K562 (cell line): ENCODE results near the gene ENO3. TPM values are rescaled to one million over a fixed set of nuclear protein-coding genes. Genes with fewer than 3 reads are reported as not detected.

ENCODE experiments used
- ATAC-seq: fragments of 200-7000 bp; cut with Tn5 transposase; 3 replicates; pipeline ENCODE4 v1.9.1; 2020; ENCODE audit warnings: moderate library complexity
- BruUV-seq: library from RNA; stranded (reverse); fragments of 400-500 nt; replicated peaks from 2 replicates; lab custom pipeline; 2021; lab: Mats Ljungman, UMichigan
- CTCF ChIA-PET: fragments of 300-600 bp; formaldehyde crosslinking; extraction: SDS; loops from one replicate; lab custom pipeline; 2021; ENCODE audit warnings: low intra/inter-chr PET ratio; lab: Yijun Ruan, JAX
- POLR2A ChIA-PET: fragments of 300-600, 350-650 bp; sonication (Branson Sonifier 250); formaldehyde crosslinking; extraction: SDS; loops from one replicate; lab custom pipeline; 2021; ENCODE audit warnings: antibody characterized with exemption, inconsistent platforms; lab: Yijun Ruan, JAX
- DNase-seq, 4 experiments: peaks; one replicate each; pipeline versions ENCODE4 v3.0.0 to v3.0.0-alpha.2; 2011 to 2018; ENCODE audit warnings: low spot score in 3 of 4, mixed read lengths in 3 of 4; ENCODE audit errors: extremely low read depth in 1 of 4
- FAIRE-seq: peaks from 2 replicates; lab custom pipeline; 2011; peaks lifted over from hg19 to GRCh38; lab: Jason Lieb, UNC
- H2AFZ ChIP-seq: 2 replicates; pipeline ENCODE4 v1.6.0; 2011; ENCODE audit warnings: low read depth, low read length, control low read depth, inconsistent platforms
- H3K27ac ChIP-seq: fragments of 200-600 bp; 3 replicates; pipeline ENCODE4 v1.8.0; 2011; ENCODE audit warnings: low read depth, mild to moderate bottlenecking, control low read depth, inconsistent platforms, low read length, moderate library complexity, mixed read lengths; ENCODE audit errors: extremely low read depth
- H3K27me3 ChIP-seq, 2 experiments: fragments of 300-600 bp in 1 of 2; 2 replicates in 1 of 2; 3 replicates in 1 of 2; pipeline versions ENCODE4 v1.6.0 to v1.8.0; 2011; ENCODE audit warnings: inconsistent platforms in 2 of 2, low read length in 2 of 2, mild to moderate bottlenecking in 1 of 2, mixed read lengths in 1 of 2, moderate library complexity in 1 of 2; ENCODE audit not compliant: control insufficient read depth in 2 of 2, insufficient read depth in 2 of 2
- H3K36me3 ChIP-seq: fragments of 300-600 bp; 3 replicates; pipeline ENCODE4 v1.8.0; 2011; ENCODE audit warnings: mild to moderate bottlenecking, low read length, inconsistent platforms; ENCODE audit not compliant: control insufficient read depth, insufficient read depth
- H3K4me1 ChIP-seq, 2 experiments: fragments of 200-600 bp in 1 of 2; replicated peaks in 1 of 2; 2 replicates in 1 of 2; 3 replicates in 1 of 2; pipeline versions ENCODE4 v1.5.1 to v1.8.0; 2011; ENCODE audit warnings: inconsistent platforms in 2 of 2, low read length in 2 of 2, mild to moderate bottlenecking in 1 of 2, mixed read lengths in 1 of 2, moderate library complexity in 1 of 2; ENCODE audit not compliant: control insufficient read depth in 2 of 2, insufficient read depth in 2 of 2
- H3K4me2 ChIP-seq: 2 replicates; pipeline ENCODE4 v1.6.1; 2011; ENCODE audit warnings: low read length, control low read depth, inconsistent platforms, mixed read lengths; ENCODE audit not compliant: insufficient read depth
- H3K4me3 ChIP-seq: fragments of 200-600 bp; sonication (generic), shearing (Covaris generic); 2 replicates; pipeline ENCODE4 v1.5.1; 2016; ENCODE audit warnings: control low read depth, inconsistent platforms
- H3K79me2 ChIP-seq: fragments of 200-600 bp; 3 replicates; pipeline ENCODE4 v1.8.0; 2011; ENCODE audit warnings: low read length, inconsistent platforms; ENCODE audit not compliant: control insufficient read depth, insufficient read depth
- H3K9ac ChIP-seq, 2 experiments: 2 replicates each; pipeline versions ENCODE4 v1.6.0 to v1.6.1; 2011; ENCODE audit warnings: low read depth in 2 of 2, low read length in 2 of 2, control low read depth in 1 of 2, inconsistent platforms in 1 of 2, mild to moderate bottlenecking in 1 of 2, mixed read lengths in 1 of 2; ENCODE audit not compliant: insufficient read depth in 1 of 2
- H3K9me1 ChIP-seq: one replicate; pipeline ENCODE4 v1.6.0; 2011; ENCODE audit warnings: inconsistent platforms, mild to moderate bottlenecking, low read length, moderate library complexity; ENCODE audit not compliant: control insufficient read depth, insufficient read depth
- H3K9me3 ChIP-seq: replicated peaks from 2 replicates; pipeline ENCODE4 v1.5.1; 2011; ENCODE audit warnings: low read depth, low read length, inconsistent platforms; ENCODE audit not compliant: control insufficient read depth, insufficient read depth
- H4K20me1 ChIP-seq: replicated peaks from 2 replicates; pipeline ENCODE4 v1.6.1; 2011; ENCODE audit warnings: low read length, inconsistent platforms, mixed read lengths; ENCODE audit not compliant: control insufficient read depth, insufficient read depth
- MBD1 ChIP-seq: fragments of 250-450 bp; sonication (Bioruptor Pico); IDR thresholded peaks from 2 replicates; pipeline ENCODE4 v1.8.0; 2022; ENCODE audit warnings: inconsistent platforms
- MCM7 ChIP-seq, 2 experiments: fragments of 450-650 bp; IDR thresholded peaks; 2 replicates each; pipeline ENCODE4 v1.6.1; 2016 to 2018
- RBM15 ChIP-seq: fragments of 200-400 bp; formaldehyde crosslinking; IDR thresholded peaks from 2 replicates; pipeline ENCODE4 v1.6.1; 2018; ENCODE audit warnings: mild to moderate bottlenecking, low read length, moderate library complexity; ENCODE audit not compliant: insufficient read depth
- TSHZ1 ChIP-seq: fragments of 250-450 bp; sonication (Bioruptor Pico); IDR thresholded peaks from 2 replicates; pipeline ENCODE4 v1.4.0; 2020; ENCODE audit warnings: mild to moderate bottlenecking, moderate library complexity
- ZEB2 ChIP-seq: fragments of 450-650 bp; IDR thresholded peaks from 2 replicates; pipeline ENCODE4 v1.6.1; 2016
- WGBS: fragments of 100-300 bp; shearing (Covaris generic); methylation state at CpG from one replicate; pipeline ENCODE4 v1.1.6; 2016; ENCODE audit warnings: low coverage, mixed read lengths; ENCODE audit not compliant: insufficient coverage; ENCODE audit errors: missing lambda C conversion rate; 5-methylcytosine and 5-hydroxymethylcytosine counted together
- in situ Hi-C: fragments of 300-500 bp; cut with MboI; formaldehyde crosslinking; loops from 4 replicates; pipeline ENCODE4 v1.15.0; 2018; ENCODE audit warnings: inconsistent platforms, mixed read lengths
- intact Hi-C: fragments of 100-400 bp; cut with micrococcal nuclease; formaldehyde crosslinking; loops from 2 replicates; pipeline ENCODE4 v1.14.2; 2022
- polyA plus RNA-seq, 8 experiments: library from polyadenylated mRNA; depleted of rRNA in 4 of 8; stranded (reverse) in 5 of 8; unstranded in 3 of 8; fragments of >200 nt; fragmentation: Nextera tagmentation in 2 of 8; fragmentation: Illumina TruSeq in 1 of 8; extraction: Ambion mirVana in 2 of 8; extraction: Trizol in 1 of 8; gene quantifications; 2 replicates each; pipeline versions ENCODE4 v1.2.1 to v1.2.3, GENCODE V29; 2011 to 2014; ENCODE audit warnings: inconsistent platforms in 1 of 8, missing spikeins in 1 of 8
- total RNA-seq, 7 experiments: library from RNA; depleted of rRNA in 6 of 7; stranded (reverse); fragments of >200 nt in 6 of 7; fragmentation: Illumina TruSeq in 2 of 7; extraction: Trizol in 2 of 7; gene quantifications; 2 replicates each; pipeline versions ENCODE4 v1.2.1 to v1.2.3, GENCODE V29; 2011 to 2021; ENCODE audit warnings: low replicate concordance in 1 of 7

ENO3 gene
- total and polyA plus RNA-seq, 9 of the 15 experiments (the other 6 are each of a cell fraction or from before 2014, with no cell fraction given) = 5.7 to 17.2 (median 9.9) TPM

GRCh38 chr17:4933646-4934045 is 17.3 kb upstream of the ENO3 start:
- BruUV-seq = no TSS peak
- peaks cover 21% of the 10 kb centered on the region; the same call in 2 of the 3 replicates for H3K36me3 ChIP-seq
- intact Hi-C loops = no loop called here
- DNase-seq (no peak), FAIRE-seq (no peak), ATAC-seq (no peak)
- H3K9ac ChIP-seq = no peak overlapping the region; a peak in 1 of 4 replicates
- POLR2A ChIA-PET = interaction anchor here (0.6 to 2.1 kb wide), 5 partner anchors 8 to 34 kb away, joined by 3 to 7 read pairs (median 4); partner anchors contain the start of gene SPAG7
- in situ Hi-C loops = no loop called here
- CTCF ChIA-PET = no interaction called here
- WGBS = 63% methylated on average over 3 of the region's 16 CpGs
- peaks cover 6 to 23% of the 10 kb centered on the region in 2 experiments; a peak in 4 of 5 replicates for H3K4me1 ChIP-seq
- H3K9me3 ChIP-seq = no peaks in the 10 kb centered on the region
- TF ChIP-seq TSHZ1 (CRISPR knock-in tag) (no peak), RBM15 (no peak), MCM7 (IDR thresholded peaks at IDR 0.05) (no peak), ZEB2 (no peak), MBD1 (no peak)
- H3K4me3 ChIP-seq = no peak overlapping the region
- H2AFZ ChIP-seq = no peak overlapping the region
- no peak overlapping the region for H3K4me2 ChIP-seq
- peaks cover 9% of the 10 kb centered on the region for H3K79me2 ChIP-seq
- no peaks in the 10 kb centered on the region for H3K9me1 ChIP-seq
- H4K20me1 ChIP-seq = no peaks in the 10 kb centered on the region
- no peaks in the 10 kb centered on the region for H3K27me3 ChIP-seq
- no peak overlapping the region for H3K27ac ChIP-seq
